Neuronal stem cell (in vitro differentiated cells): ENCODE measurements around the gene MALSU1. TPM values are rescaled to one million over a fixed set of nuclear protein-coding genes. Genes with fewer than 3 reads are reported as not detected.
A peak's percentile ranks its signal among the peaks of the same experiment; 100 is the strongest.

ENCODE experiments used
- DNase-seq: peaks from one replicate; pipeline ENCODE4 v3.0.0-alpha.2; 2013; ENCODE audit warnings: low spot score
- H2AFZ ChIP-seq: one replicate; pipeline ENCODE4 v1.6.1; 2013; ENCODE audit warnings: mild to moderate bottlenecking, low read length, inconsistent platforms
- H2AK5ac ChIP-seq: 2 replicates; pipeline ENCODE4 v1.6.1; 2013; ENCODE audit warnings: low read depth, mild to moderate bottlenecking, inconsistent platforms, low read length, moderate library complexity, mixed read lengths
- H2BK120ac ChIP-seq: 2 replicates; pipeline ENCODE4 v1.6.1; 2013; ENCODE audit warnings: low read depth, mild to moderate bottlenecking, inconsistent platforms, low read length, moderate library complexity, mixed read lengths
- H2BK12ac ChIP-seq: one replicate; pipeline ENCODE4 v1.6.1; 2013; ENCODE audit warnings: low read length, inconsistent platforms
- H2BK15ac ChIP-seq: 2 replicates; pipeline ENCODE4 v1.6.1; 2013; ENCODE audit warnings: mild to moderate bottlenecking, low read length, inconsistent platforms, mixed read lengths
- H2BK5ac ChIP-seq: one replicate; pipeline ENCODE4 v1.6.1; 2013; ENCODE audit warnings: inconsistent platforms, mild to moderate bottlenecking, low read length, moderate library complexity
- H3K14ac ChIP-seq: one replicate; pipeline ENCODE4 v1.6.1; 2013; ENCODE audit warnings: low read length, inconsistent platforms
- H3K18ac ChIP-seq: 2 replicates; pipeline ENCODE4 v1.6.1; 2013; ENCODE audit warnings: low read length, inconsistent platforms
- H3K23ac ChIP-seq: 2 replicates; pipeline ENCODE4 v1.6.1; 2013; ENCODE audit warnings: low read depth, mild to moderate bottlenecking, mixed read lengths, low read length, inconsistent platforms; ENCODE audit not compliant: poor library complexity
- H3K27ac ChIP-seq: replicated peaks from 3 replicates; pipeline ENCODE4 v1.5.1; 2013; ENCODE audit warnings: low read length, inconsistent platforms
- H3K27me3 ChIP-seq, 3 experiments: 2 replicates each; pipeline ENCODE4 v1.6.1; 2013; ENCODE audit warnings: low read length in 3 of 3, mild to moderate bottlenecking in 2 of 3, inconsistent platforms in 1 of 3, low read depth in 1 of 3, mixed read lengths in 1 of 3, moderate library complexity in 1 of 3; ENCODE audit not compliant: control insufficient read depth in 3 of 3, insufficient read depth in 3 of 3
- H3K36me3 ChIP-seq, 2 donors: replicated peaks in 1 of 2; 2 replicates each; pipeline ENCODE4 v1.6.1; 2013; ENCODE audit warnings: low read length in 2 of 2; ENCODE audit not compliant: control insufficient read depth in 2 of 2, insufficient read depth in 2 of 2
- H3K4ac ChIP-seq: 2 replicates; pipeline ENCODE4 v1.6.1; 2013; ENCODE audit warnings: inconsistent platforms, mild to moderate bottlenecking, low read length, moderate library complexity
- H3K4me1 ChIP-seq, 2 donors: 1 replicate in 1 of 2; 2 replicates in 1 of 2; pipeline ENCODE4 v1.6.1; 2013; ENCODE audit warnings: low read length in 2 of 2, low read depth in 1 of 2; ENCODE audit not compliant: control insufficient read depth in 2 of 2, insufficient read depth in 1 of 2
- H3K4me2 ChIP-seq: one replicate; pipeline ENCODE4 v1.6.1; 2013; ENCODE audit warnings: mild to moderate bottlenecking, low read length, inconsistent platforms; ENCODE audit not compliant: insufficient read depth, poor library complexity, severe bottlenecking
- H3K4me3 ChIP-seq, 2 donors: 2 replicates each; pipeline ENCODE4 v1.5.1; 2013; ENCODE audit warnings: low read length in 2 of 2, mild to moderate bottlenecking in 2 of 2, inconsistent platforms in 1 of 2, moderate library complexity in 1 of 2
- H3K79me1 ChIP-seq: one replicate; pipeline ENCODE4 v1.6.1; 2013; ENCODE audit warnings: low read depth, mild to moderate bottlenecking, inconsistent platforms, low read length, moderate library complexity
- H3K9ac ChIP-seq: one replicate; pipeline ENCODE4 v1.6.1; 2013; ENCODE audit warnings: mild to moderate bottlenecking, low read depth, low read length, inconsistent platforms; ENCODE audit not compliant: poor library complexity
- H3K9me3 ChIP-seq, 2 donors: replicated peaks in 1 of 2; 2 replicates each; pipeline versions ENCODE3 to v1.6.1; 2013; ENCODE audit warnings: low read length in 2 of 2, mild to moderate bottlenecking in 2 of 2, inconsistent platforms in 1 of 2, low read depth in 1 of 2, mixed read lengths in 1 of 2, moderate library complexity in 1 of 2; ENCODE audit not compliant: control insufficient read depth in 2 of 2, insufficient read depth in 1 of 2
- H4K8ac ChIP-seq: one replicate; pipeline ENCODE4 v1.6.1; 2013; ENCODE audit warnings: low read depth, mild to moderate bottlenecking, inconsistent platforms, low read length, moderate library complexity
- H4K91ac ChIP-seq: one replicate; pipeline ENCODE4 v1.6.1; 2013; ENCODE audit warnings: low read length, low read depth, mild to moderate bottlenecking, inconsistent platforms; ENCODE audit not compliant: poor library complexity
- WGBS, 2 donors: extraction: QIAGEN DNeasy Blood & Tissue Kit; methylation state at CpG; one replicate each; pipeline ENCODE4 v1.1.7; 2013; ENCODE audit warnings: missing lambda C conversion rate in 2 of 2, mixed read lengths in 1 of 2; ENCODE audit not compliant: insufficient read length in 2 of 2, insufficient replicate concordance in 1 of 2; ENCODE audit errors: extremely low coverage in 2 of 2; 5-methylcytosine and 5-hydroxymethylcytosine counted together
- polyA plus RNA-seq, 2 experiments: library from polyadenylated mRNA; stranded (reverse); fragments of 200-250 nt; gene quantifications; one replicate each; pipeline ENCODE4 v1.2.3, GENCODE V29; 2013

MALSU1 gene
- polyA plus RNA-seq (2013, experiment 1 of 2) = 63.6 TPM
- 64.1 TPM for polyA plus RNA-seq (2013, experiment 2 of 2)

- H2BK15ac ChIP-seq = peak within 1 kb of the TSS; percentile 70
- no peak within 1 kb of the TSS for H2BK5ac ChIP-seq
- H3K27ac ChIP-seq = peak within 1 kb of the TSS; percentile 33
Measured at GRCh38 chr7:23298885-23299769, at the start of gene MALSU1. TSS of gene MALSU1 (plus strand) at chr7:23299339. CDS start at chr7:23299353, 14 bp downstream.

DNA sequence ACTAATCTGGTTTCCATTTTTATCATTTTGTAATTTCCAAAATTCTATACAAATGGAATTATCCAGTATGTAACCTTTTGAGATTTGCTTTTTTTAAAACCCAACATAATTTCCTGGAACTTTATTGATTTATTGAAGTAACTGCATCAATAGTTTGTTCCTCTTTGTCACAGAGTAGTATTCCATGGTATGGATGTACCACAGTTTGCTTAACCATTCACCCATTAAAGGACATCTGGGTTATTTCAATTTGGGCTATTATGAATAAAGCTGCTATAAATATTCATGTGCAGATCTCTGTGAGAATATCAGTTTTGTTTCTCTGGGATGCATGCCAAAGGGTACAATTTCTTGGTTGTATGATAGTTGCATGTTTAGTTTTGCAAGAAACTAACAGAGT lies 49.7 kb upstream of the MALSU1 start:
- no peaks in the 10 kb centered on the region for H3K9me3 ChIP-seq
- H2BK5ac ChIP-seq = no peak overlapping the region
- no peak overlapping the region for H3K14ac ChIP-seq
- H3K4me1 ChIP-seq = peaks cover 0 to 8% of the 10 kb centered on the region in 2 donors
- no peaks in the 10 kb centered on the region for H3K36me3 ChIP-seq
- no peak overlapping the region for H2BK12ac ChIP-seq
- H3K9ac ChIP-seq = no peak overlapping the region
- no peak overlapping the region for H2AK5ac ChIP-seq
- no peak overlapping the region for H2BK15ac ChIP-seq
- no peak overlapping the region for H3K4me2 ChIP-seq
- H3K79me1 ChIP-seq = no peaks in the 10 kb centered on the region
- H3K18ac ChIP-seq = no peak overlapping the region
- H3K4ac ChIP-seq = no peak overlapping the region
- no peak overlapping the region for H3K27ac ChIP-seq
- no peak overlapping the region for H3K23ac ChIP-seq
- H3K4me3 ChIP-seq = no peak overlapping the region
- H4K8ac ChIP-seq = no peak overlapping the region
- no peak overlapping the region for H2BK120ac ChIP-seq
- no peak overlapping the region for H4K91ac ChIP-seq
- no peak overlapping the region for H2AFZ ChIP-seq
- no peak for DNase-seq
- peaks cover 0 to 25% (median 8%) of the 10 kb centered on the region in 3 experiments for H3K27me3 ChIP-seq

More at GRCh38 chr7:23298885-23299769, at the start of gene MALSU1:
- H3K4me2 ChIP-seq = peak within 1 kb of the TSS; percentile 90
- peak within 1 kb of the TSS; percentile 87 for H3K23ac ChIP-seq
- no peak within 1 kb of the TSS for H2BK120ac ChIP-seq
- H3K14ac ChIP-seq = peak within 1 kb of the TSS; percentile 94
- H3K4ac ChIP-seq = no peak within 1 kb of the TSS
- peaks cover 7% of the 10 kb centered on the region for H3K79me1 ChIP-seq
- peak within 1 kb of the TSS; percentile 96 for H3K18ac ChIP-seq
- H4K91ac ChIP-seq = peak within 1 kb of the TSS; percentile 62
- H4K8ac ChIP-seq = no peak within 1 kb of the TSS
- peak within 1 kb of the TSS; percentile 30 for H2AK5ac ChIP-seq
- H3K36me3 ChIP-seq = peaks cover 7 to 31% of the 10 kb centered on the region in 2 donors
- peaks cover 7 to 11% of the 10 kb centered on the region in 2 donors for H3K4me1 ChIP-seq
- peaks cover 0 to 3% (median 0%) of the 10 kb centered on the region in 3 experiments for H3K27me3 ChIP-seq
- peak within 1 kb of the TSS; percentile 98 for H3K9ac ChIP-seq
- WGBS, 2 donors = no CpG with 5 or more reads among the region's 59 CpGs
- H2BK12ac ChIP-seq = peak within 1 kb of the TSS; percentile 50
- no peaks in the 10 kb centered on the region for H3K9me3 ChIP-seq
- peak within 1 kb of the TSS; percentile 78 to 95 for H3K4me3 ChIP-seq
- peak within 1 kb of the TSS; percentile 93 for H2AFZ ChIP-seq
- DNase-seq = peak; percentile 94

DNA sequence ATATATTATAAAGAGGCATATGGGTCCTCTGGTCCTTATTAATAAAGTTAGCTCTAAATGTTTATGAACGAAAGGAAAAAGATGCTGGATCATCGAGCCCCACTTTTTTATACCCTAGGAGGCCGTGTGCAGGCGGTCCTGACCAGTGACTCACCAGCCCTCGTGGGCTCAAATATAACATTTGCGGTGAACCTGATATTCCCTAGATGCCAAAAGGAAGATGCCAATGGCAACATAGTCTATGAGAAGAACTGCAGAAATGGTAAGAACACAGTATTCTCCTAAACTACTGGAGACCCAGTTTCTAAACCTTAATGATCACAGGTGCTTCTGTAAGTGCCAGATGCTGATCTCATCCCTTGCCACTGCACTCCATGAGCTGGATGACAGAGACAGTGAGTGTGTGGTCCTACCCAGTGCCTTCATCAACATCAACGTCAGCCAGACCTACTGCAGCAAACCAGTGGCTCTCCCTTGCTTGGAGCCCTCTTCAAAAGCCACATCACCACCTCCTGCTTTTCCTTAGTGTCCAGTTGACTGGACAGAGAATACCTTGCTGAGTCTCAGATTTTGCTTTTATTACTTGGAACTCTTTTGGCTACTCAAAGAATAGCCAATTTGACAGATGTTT lies 45.0 kb upstream of the MALSU1 start:
- no peak for DNase-seq
- Histone ChIP-seq H3K23ac (no peak overlapping the region), H3K4me3 (no peak overlapping the region), H3K36me3 (no peaks in the 10 kb centered on the region), H3K4ac (no peak overlapping the region), H4K91ac (no peak overlapping the region), H3K14ac (no peak overlapping the region), H3K79me1 (no peaks in the 10 kb centered on the region), H2BK5ac (no peak overlapping the region), H2BK120ac (no peak overlapping the region), H2BK15ac (no peak overlapping the region), H3K9ac (no peak overlapping the region), H3K18ac (no peak overlapping the region), H3K27me3 (peaks cover 0 to 2% (median 0%) of the 10 kb centered on the region in 3 experiments), H3K27ac (no peak overlapping the region), H2BK12ac (no peak overlapping the region), H4K8ac (no peak overlapping the region), H3K9me3 (no peaks in the 10 kb centered on the region), H3K4me2 (no peak overlapping the region), H3K4me1 (no peaks in the 10 kb centered on the region), H2AFZ (no peak overlapping the region), H2AK5ac (no peak overlapping the region)
- no CpG with 5 or more reads among the region's 7 CpGs for WGBS, 2 donors

DNA sequence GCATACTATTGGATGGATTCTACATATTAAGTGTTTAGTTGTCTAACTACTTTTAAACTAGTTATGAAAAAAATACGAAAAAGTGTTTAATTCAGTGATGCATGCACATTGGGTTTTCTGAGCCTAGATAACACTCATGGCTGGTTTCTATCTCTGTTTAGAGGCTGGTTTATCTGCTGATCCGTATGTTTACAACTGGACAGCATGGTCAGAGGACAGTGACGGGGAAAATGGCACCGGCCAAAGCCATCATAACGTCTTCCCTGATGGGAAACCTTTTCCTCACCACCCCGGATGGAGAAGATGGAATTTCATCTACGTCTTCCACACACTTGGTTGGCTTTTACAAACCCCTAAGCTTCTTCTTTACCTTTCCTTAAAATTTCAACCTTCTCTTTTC lies 42.4 kb upstream of the MALSU1 start:
- Histone ChIP-seq H2AFZ (no peak overlapping the region), H3K9ac (no peak overlapping the region), H2BK12ac (no peak overlapping the region), H3K4me3 (no peak overlapping the region), H3K27me3 (peaks cover 0 to 6% (median 0%) of the 10 kb centered on the region in 3 experiments), H3K9me3 (no peaks in the 10 kb centered on the region), H3K18ac (no peak overlapping the region), H2AK5ac (no peak overlapping the region), H3K36me3 (no peaks in the 10 kb centered on the region), H2BK15ac (no peak overlapping the region), H3K4me1 (no peaks in the 10 kb centered on the region), H4K8ac (no peak overlapping the region), H3K79me1 (no peaks in the 10 kb centered on the region), H2BK5ac (no peak overlapping the region), H3K4ac (no peak overlapping the region), H2BK120ac (no peak overlapping the region), H3K4me2 (no peak overlapping the region), H3K14ac (no peak overlapping the region), H4K91ac (no peak overlapping the region), H3K27ac (no peak overlapping the region), H3K23ac (no peak overlapping the region)
- DNase-seq = no peak
- no CpG with 5 or more reads among the region's 7 CpGs for WGBS, 2 donors
